ENCODE results near the gene NEK11. TPM values are rescaled to one million over a fixed set of nuclear protein-coding genes. Genes with fewer than 3 reads are reported as not detected.

Gene NEK11
- total and polyA plus RNA-seq, 2 donors (not counting 3 experiments of a cell fraction or from before 2014, with no cell fraction given) = 1.7 to 4.3 TPM

- intact Hi-C loops (cut with micrococcal nuclease) = no loop called here
- Histone ChIP-seq H4K20me1 (replicated peaks; ENCODE audit: control insufficient read depth, extremely low read depth, insufficient read depth, low read length) (no peaks in the 10 kb centered on the region), H3K9ac (replicated peaks; ENCODE audit: extremely low read depth, insufficient read depth, low read length) (no peak overlapping the region), H3K27me3 (ENCODE audit: control insufficient read depth in 2 of 2, insufficient read depth in 2 of 2, low read length in 2 of 2) (no peaks in the 10 kb centered on the region), H2AFZ (ENCODE audit: low read depth, low read length) (no peak overlapping the region), H3K4me1 (ENCODE audit: control insufficient read depth, extremely low read depth, insufficient read depth, low read length) (peaks cover 8% of the 10 kb centered on the region), H3K9me1 (replicated peaks; ENCODE audit: control insufficient read depth, extremely low read depth, insufficient read depth, low read length) (no peaks in the 10 kb centered on the region), H3K79me2 (ENCODE audit: control insufficient read depth, insufficient read depth, low read length) (no peaks in the 10 kb centered on the region), H3K9me3 (replicated peaks; ENCODE audit: control insufficient read depth, insufficient read depth, low read length) (no peaks in the 10 kb centered on the region), H3K4me3 (replicated peaks in 1 of 3; ENCODE audit: insufficient read depth in 1 of 3, low read depth in 1 of 3, low read length in 3 of 3) (no peak overlapping the region), H3K36me3 (ENCODE audit: control insufficient read depth in 2 of 2, extremely low read depth in 1 of 2, insufficient read depth in 2 of 2, low read length in 2 of 2) (no peaks in the 10 kb centered on the region), H3K27ac (ENCODE audit: insufficient read depth, low read depth, low read length) (no peak overlapping the region), H3K4me2 (ENCODE audit: insufficient read depth, low read length) (no peak overlapping the region)
- dilution Hi-C loops (cut with MboI; ENCODE audit: extremely low pct_ligation_motif_present, low sequenced_read_pairs) = no loop called here
- no peak for DNase-seq (ENCODE audit: low read depth, low spot score)
- TF ChIP-seq MAX (IDR thresholded peaks at IDR 0.05; ENCODE audit: insufficient read depth, insufficient read length) (no peak), EZH2 (IDR thresholded peaks at IDR 0.05; ENCODE audit: borderline replicate concordance, low read depth, low read length, severe bottlenecking) (no peak), FOS (IDR thresholded peaks at IDR 0.05; ENCODE audit: borderline replicate concordance, insufficient read depth, low read length) (no peak), POLR2A (IDR thresholded peaks at IDR 0.05; ENCODE audit: low read depth, low read length) (no peak), CTCF (IDR thresholded peaks at IDR 0.05; ENCODE audit: extremely low read depth in 1 of 2, insufficient read depth in 1 of 2, low read depth in 1 of 2, low read length in 2 of 2) (no peak), POLR2AphosphoS5 (IDR thresholded peaks at IDR 0.05; ENCODE audit: insufficient read depth, low read depth, low read length) (no peak), JUN (IDR thresholded peaks at IDR 0.05; ENCODE audit: borderline replicate concordance, insufficient read depth, insufficient read length, low read depth) (no peak), GATA2 (IDR thresholded peaks at IDR 0.05; ENCODE audit: insufficient read depth, insufficient read length, low read depth, low read length) (no peak), MYC (IDR thresholded peaks at IDR 0.05; ENCODE audit: low read depth, low read length) (no peak)
- ChIA-PET POLR2A (no interaction called here), CTCF (interaction anchor here (1.0 to 1.1 kb wide), 2 partner anchors 574 to 807 kb away, joined by 3 to 4 read pairs; no protein-coding TSS in a partner anchor)
- BruUV-seq (replicated peaks) = no TSS peak
- FAIRE-seq = no peak
Measured at GRCh38 chr3:131222599-131222998, 195.9 kb downstream of the NEK11 start.
